NK-92 (cell line): Measurements from ENCODE around the gene CWC27.

Source experiments
- DNase-seq: peaks from one replicate; lab custom pipeline; 2025; ENCODE audit not compliant: unreplicated experiment; lab: John Stamatoyannopoulos, UW

CWC27 gene

GRCh38 chr5:64973215-64973614 is 204.5 kb downstream of the CWC27 start:
- no peak for DNase-seq

GRCh38 chr5:64977779-64978178 is 209.0 kb downstream of the CWC27 start:
- no peak for DNase-seq

DNA sequence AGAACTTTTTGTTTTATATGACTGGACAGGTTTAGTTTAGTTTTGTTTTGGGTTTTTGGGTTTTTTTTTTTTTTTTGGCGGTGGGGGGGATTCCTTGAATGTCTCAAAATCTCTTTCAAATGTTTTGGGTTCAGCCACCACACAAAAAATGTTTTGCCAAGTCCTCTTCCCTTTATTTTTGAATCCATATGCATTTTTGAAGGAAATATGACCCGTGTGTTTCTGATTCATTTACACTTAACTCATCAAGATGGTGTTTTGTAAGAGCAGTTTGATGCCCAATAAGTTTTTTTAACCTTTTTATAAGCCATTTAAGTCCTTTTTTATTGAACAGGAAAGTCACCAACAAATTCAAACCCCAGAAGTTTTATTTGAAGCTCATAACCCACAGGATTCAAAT is 209.8 kb downstream of the CWC27 start:
- DNase-seq = no peak

DNA sequence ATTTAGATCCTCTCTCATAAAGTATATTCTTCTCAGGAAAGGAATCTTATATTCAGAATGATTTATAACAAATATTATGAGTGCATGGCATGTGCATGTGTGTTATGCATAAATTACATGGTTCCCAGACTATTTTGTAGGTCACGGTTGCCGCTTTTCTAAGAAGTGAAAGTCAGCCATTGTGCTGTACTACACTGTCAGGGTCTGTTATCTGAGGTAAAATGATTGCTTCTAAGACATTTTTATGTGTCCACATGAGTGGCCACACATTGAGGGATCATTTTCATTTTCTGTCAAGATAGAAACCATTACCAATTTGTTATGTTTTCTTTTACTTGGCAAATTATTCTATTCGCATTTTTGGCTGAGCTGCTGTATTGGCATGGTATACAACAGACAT is 210.8 kb downstream of the CWC27 start:
- DNase-seq = no peak

DNA sequence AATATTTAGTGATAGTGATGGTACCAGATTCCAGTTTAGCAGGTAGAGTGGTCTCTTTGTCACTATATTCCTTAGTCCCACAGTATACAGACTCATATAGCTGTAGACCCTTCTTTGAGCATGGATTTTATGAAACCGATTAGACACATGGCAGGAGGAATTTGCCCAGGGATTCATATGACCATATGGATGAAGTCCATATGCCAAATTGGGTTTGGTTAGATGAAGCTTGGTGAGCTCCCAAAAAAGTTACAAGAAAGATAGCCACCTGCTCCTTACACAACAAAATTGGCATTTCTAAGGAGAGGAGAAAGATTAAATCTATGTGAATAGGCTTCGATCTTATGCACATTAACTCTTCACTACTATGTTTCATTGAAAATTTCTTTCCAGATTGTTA is 211.4 kb downstream of the CWC27 start:
- no peak for DNase-seq

GRCh38 chr5:64987768-64988167 is 219.0 kb downstream of the CWC27 start:
- no peak for DNase-seq

- no peak for DNase-seq
Observed at GRCh38 chr5:65009207-65009606, 240.5 kb downstream of the CWC27 start.

DNA sequence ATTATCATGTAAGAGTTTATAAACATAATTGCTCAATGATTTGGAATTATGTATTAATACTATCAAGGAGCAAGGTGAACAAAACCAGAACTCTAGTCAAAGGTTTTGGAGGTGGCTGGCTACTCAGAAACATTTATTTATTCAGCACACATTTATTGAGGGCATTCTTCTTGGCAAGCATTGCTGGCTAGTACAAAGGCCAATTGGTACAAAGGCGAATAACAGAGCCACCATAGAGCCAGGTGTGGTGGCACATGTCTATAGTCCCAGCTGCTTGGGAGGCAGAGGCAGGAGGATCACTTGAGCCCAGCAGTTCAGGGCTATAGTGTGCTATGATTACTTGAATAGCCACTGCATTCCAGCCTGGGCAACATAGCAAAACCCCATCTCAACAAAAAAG is 242.1 kb downstream of the CWC27 start:
- DNase-seq = no peak

DNA sequence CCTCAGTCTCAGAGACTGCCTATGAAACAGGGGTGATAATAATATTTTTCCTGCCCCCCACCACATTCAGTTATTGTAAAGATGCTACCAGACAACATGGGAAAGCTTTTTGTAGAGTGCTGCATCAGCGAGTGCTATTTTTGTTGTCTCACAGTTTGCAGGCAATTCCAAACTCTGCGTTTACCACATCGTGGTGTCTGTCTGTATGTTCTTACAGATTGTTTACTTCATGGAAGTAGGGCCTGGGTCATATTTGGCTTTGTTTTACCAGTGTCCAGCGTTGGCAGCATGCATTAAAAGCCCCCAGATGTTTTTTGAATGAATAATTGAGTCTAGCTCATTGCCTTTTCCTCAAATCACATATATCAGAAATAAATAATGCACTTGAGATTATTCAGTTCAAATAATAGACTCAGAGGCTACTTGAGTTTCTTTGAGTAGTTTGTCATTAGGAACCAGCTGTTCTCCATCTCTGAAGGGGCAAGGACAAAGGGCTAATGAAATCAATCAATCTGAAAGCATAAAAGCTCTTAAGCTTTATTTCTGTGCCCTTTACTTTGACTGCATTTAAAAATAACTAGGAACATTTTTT is 243.7 kb downstream of the CWC27 start:
- DNase-seq = no peak

DNA sequence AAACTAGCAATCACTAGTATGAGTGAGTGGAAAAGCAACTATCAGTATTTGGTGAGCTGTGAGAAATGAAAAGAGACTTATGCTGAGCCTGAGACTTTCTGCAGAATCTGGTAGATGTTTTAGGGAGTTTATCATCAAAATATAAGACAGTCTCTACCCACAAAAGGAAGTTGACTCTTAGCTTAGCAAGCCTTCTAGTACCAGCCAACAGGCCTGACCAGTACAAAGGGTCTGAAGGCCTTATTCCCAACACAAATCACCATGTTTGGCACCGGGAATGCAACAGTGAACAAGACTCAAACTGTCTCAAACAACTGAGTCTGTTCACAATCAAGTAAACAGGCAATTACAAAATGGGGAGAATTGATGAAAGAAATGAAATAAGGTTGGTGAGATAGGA is 244.4 kb downstream of the CWC27 start:
- no peak for DNase-seq

DNA sequence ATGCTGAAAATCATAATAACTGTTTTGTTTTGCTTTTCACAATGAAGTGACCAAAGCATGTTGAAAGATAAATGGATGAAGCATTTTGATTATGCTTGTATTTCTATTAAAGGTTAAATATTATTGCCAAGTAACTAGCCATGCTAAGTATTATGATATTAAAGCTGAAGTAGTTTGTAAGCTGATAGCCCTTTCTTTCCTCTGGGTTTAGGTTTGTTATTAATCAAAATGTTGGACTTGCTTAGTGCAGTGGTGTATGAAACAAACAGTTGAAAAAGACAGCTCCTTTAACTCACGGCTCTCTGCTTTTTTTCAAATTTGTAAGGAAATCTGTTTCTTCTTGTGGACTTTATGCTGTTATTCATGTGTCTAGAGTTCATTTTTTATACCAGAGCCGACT is 246.0 kb downstream of the CWC27 start:
- DNase-seq = no peak

DNA sequence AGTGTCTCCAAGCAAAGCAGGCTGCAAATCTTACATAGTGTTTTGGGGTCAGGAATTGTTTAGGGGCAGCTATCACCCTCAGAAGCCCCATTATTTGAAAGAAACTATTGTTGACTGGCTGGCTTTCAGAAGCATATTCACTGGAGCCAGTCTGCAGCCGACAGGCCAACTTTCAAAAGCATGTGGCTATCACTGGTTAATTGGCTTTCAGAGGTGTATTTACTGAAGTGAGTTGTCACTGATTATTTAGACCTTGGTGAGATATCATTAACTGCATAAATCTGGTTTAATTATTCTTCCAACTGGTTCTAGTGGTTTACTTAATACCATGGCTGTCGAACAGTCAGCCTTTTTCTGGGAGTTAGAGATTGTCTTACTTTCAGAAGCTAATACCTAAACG is 247.0 kb downstream of the CWC27 start:
- DNase-seq = no peak

DNA sequence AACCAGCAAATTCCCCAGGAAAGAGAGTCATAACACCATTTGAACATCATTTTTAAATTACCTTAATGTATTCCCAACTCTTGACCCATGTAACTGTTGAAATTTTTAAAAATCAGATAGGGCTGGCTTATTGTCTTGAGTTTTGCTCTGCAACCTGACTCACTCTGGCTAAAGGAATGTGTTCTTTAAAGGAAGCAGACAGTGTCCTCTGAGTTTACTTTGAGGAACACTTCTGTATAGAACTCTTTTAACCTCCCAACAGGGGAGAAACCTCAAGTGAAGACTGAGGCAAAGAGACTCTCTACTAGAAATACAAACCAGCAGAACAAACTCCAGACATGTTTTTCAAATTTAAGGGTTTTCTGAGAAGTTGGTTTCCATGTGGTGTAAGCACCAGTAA is 248.9 kb downstream of the CWC27 start:
- no peak for DNase-seq

DNA sequence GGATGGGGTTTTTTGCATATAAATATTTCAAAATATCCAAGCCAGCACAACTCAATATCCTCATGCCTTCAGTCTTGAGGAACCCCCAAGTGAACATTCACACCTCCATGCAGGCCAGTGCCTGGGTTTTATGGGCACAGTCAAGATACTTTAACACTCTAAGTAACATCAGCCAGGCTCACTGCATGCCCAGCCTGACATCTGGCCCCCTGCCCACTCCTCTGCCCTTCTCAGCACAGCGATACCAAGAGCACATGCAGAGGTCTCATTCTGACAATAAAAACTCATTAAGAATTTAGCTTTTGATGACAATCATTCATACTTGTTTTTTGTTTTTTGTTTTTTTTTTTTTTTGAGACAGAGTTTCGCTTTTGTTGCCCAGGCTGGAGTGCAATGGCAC is 250.0 kb downstream of the CWC27 start:
- DNase-seq = no peak

DNA sequence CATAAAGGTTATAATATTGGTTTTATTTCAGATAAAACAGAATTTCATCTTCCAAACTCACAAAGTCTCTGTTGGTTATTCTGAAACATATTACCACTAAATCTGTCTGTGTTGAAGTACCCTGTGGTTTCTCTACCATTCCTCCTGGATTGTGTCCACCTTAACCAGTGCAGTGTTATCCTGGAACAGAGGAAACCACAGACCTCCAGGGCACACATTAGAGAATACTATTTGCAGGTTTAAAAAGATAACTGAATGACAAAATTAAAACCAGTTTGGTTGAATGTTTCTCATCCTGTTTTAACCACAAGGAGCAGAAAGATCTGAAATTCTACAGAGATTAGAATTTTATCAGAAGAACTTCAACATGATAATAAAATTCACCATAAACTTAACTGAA is 251.8 kb downstream of the CWC27 start:
- no peak for DNase-seq

DNA sequence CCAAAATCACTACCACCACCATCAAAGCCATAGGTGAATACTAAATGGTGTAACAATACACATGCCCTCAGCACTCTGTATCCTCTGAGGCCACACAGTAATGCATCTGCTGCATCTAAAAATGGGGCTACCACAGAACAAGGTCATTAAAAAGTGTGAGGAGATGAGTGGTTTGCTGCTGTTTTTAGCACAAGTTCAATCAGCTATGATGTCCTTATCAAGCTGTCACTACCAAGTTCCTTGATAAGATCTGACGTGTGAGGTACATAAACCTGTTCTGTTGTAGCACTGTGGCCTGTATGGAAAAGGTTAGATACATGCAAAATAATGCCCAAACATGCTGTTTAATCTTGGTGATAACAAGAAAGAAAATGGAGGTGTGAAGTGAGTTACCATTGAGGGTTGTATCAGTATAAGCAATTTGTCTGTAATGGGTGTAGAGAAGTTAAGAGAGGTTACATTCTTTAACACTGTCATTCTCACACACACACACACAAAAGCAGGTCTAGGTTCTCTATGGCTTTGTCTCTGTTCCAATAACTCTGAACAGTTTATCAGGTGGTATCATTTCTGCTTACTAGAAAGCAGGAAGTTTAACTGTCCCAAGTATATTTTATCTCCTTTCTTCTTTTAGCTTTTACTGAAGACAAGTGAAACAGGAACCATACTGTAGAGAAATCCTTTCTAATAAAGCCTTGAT is 252.9 kb downstream of the CWC27 start:
- DNase-seq = no peak

DNA sequence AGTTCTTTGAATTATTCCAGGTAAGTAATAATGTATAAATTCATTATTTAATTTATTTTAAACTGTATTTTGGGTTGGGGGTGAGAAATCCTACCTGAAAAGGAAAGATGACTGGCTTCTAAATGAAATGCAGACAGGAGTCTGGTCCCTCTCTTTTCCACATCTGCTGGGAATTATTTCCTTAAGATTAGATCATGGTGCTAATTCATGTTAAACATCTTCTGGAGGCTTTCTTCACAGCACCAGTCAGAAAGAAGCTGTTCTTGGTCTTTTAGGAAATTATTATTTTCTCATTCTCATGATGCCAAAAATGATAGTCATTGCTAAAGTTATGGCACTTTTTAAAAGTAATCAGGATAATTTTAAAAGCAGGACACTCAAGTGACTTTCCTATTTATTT is 254.2 kb downstream of the CWC27 start:
- no peak for DNase-seq

- DNase-seq = no peak
Observed at GRCh38 chr5:65024681-65025080, 256.0 kb downstream of the CWC27 start.

GRCh38 chr5:65026816-65027548 is 258.3 kb downstream of the CWC27 start:
- DNase-seq = no peak

- no peak for DNase-seq
Observed at GRCh38 chr5:65029178-65029577, 260.4 kb downstream of the CWC27 start.

- no peak for DNase-seq
Observed at GRCh38 chr5:65030056-65030455, 261.3 kb downstream of the CWC27 start.

- DNase-seq = no peak
Observed at GRCh38 chr5:65032250-65032649, 263.5 kb downstream of the CWC27 start.
